Measurements from ENCODE around the gene NCK1.

DNA sequence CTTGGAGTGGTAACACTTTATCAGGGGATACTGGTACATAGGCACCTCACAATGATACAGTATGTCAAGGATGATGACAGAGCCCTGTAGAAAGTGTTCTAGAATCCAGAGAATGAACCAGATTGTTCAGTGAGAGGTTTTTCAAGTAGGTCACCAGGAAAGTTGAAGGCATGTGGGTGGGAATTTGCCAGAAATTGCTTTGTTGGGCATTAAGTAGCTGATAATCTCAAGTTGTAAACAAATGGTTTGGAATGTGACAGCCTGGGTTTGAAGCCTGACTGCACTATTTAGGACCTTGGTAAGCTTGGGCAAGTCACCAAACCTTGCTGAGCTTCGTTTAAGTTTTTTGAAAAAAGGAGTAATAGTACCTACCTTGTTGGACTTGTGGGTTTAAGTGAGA, 30.5 kb upstream of the NCK1 start:
- TF ChIP-seq EZH2 (IDR thresholded peaks at IDR 0.05; ENCODE audit: low read depth, unreplicated experiment) (no peak), EZH2phosphoT487 (IDR thresholded peaks at IDR 0.05; ENCODE audit: unreplicated experiment) (no peak)
- TF ChIP-seq, protein P1, sequence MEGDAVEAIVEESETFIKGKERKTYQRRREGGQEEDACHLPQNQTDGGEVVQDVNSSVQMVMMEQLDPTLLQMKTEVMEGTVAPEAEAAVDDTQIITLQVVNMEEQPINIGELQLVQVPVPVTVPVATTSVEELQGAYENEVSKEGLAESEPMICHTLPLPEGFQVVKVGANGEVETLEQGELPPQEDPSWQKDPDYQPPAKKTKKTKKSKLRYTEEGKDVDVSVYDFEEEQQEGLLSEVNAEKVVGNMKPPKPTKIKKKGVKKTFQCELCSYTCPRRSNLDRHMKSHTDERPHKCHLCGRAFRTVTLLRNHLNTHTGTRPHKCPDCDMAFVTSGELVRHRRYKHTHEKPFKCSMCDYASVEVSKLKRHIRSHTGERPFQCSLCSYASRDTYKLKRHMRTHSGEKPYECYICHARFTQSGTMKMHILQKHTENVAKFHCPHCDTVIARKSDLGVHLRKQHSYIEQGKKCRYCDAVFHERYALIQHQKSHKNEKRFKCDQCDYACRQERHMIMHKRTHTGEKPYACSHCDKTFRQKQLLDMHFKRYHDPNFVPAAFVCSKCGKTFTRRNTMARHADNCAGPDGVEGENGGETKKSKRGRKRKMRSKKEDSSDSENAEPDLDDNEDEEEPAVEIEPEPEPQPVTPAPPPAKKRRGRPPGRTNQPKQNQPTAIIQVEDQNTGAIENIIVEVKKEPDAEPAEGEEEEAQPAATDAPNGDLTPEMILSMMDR (conservative IDR thresholded peaks at IDR 0.05; ENCODE audit: low read depth in 2 of 2) = no peak
- TF ChIP-seq, protein P2, sequence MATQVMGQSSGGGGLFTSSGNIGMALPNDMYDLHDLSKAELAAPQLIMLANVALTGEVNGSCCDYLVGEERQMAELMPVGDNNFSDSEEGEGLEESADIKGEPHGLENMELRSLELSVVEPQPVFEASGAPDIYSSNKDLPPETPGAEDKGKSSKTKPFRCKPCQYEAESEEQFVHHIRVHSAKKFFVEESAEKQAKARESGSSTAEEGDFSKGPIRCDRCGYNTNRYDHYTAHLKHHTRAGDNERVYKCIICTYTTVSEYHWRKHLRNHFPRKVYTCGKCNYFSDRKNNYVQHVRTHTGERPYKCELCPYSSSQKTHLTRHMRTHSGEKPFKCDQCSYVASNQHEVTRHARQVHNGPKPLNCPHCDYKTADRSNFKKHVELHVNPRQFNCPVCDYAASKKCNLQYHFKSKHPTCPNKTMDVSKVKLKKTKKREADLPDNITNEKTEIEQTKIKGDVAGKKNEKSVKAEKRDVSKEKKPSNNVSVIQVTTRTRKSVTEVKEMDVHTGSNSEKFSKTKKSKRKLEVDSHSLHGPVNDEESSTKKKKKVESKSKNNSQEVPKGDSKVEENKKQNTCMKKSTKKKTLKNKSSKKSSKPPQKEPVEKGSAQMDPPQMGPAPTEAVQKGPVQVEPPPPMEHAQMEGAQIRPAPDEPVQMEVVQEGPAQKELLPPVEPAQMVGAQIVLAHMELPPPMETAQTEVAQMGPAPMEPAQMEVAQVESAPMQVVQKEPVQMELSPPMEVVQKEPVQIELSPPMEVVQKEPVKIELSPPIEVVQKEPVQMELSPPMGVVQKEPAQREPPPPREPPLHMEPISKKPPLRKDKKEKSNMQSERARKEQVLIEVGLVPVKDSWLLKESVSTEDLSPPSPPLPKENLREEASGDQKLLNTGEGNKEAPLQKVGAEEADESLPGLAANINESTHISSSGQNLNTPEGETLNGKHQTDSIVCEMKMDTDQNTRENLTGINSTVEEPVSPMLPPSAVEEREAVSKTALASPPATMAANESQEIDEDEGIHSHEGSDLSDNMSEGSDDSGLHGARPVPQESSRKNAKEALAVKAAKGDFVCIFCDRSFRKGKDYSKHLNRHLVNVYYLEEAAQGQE (IDR thresholded peaks at IDR 0.05; ENCODE audit: unreplicated experiment) = no peak
- TF ChIP-seq, protein P3, sequence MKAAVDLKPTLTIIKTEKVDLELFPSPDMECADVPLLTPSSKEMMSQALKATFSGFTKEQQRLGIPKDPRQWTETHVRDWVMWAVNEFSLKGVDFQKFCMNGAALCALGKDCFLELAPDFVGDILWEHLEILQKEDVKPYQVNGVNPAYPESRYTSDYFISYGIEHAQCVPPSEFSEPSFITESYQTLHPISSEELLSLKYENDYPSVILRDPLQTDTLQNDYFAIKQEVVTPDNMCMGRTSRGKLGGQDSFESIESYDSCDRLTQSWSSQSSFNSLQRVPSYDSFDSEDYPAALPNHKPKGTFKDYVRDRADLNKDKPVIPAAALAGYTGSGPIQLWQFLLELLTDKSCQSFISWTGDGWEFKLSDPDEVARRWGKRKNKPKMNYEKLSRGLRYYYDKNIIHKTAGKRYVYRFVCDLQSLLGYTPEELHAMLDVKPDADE (IDR thresholded peaks at IDR 0.05) = no peak
